ENCODE data around the gene MFN2. TPM values are rescaled to one million over a fixed set of nuclear protein-coding genes. Genes with fewer than 3 reads are reported as not detected.

The MFN2 gene
- polyA plus RNA-seq, 1 donor from 2014 or later, result 64.9 TPM

DNA sequence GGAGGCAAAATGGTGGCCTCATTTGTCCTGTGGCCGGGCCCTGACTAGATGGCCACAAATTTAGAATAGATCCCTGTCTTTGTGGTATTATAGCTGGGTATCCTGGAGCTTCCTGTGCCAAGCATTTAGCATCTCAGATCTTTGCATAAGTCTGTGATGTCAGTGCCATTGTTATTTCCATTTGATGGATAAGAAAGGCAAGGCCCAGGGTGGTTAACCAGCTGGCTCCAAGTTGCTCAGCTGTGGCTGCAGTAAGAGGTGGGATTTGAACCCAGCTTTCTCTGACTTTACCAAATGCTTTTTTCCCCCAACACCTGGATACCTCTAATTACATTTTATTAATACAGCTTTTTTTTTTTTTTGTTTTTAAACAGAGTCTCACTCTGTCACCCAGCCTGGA lies 71.1 kb downstream of the MFN2 start:
- H3K79me2 ChIP-seq (replicated peaks; ENCODE audit: insufficient read depth, low read length), result no peaks in the 10 kb centered on the region
- no peaks in the 10 kb centered on the region for H3K9me3 ChIP-seq (ENCODE audit: low read length)
- no peak overlapping the region for H3K4me3 ChIP-seq (ENCODE audit: low read length)
- TF ChIP-seq CTCF (IDR thresholded peaks at IDR 0.05; ENCODE audit: poor library complexity, severe bottlenecking), result no peak
- no peak for TF ChIP-seq TAF1 (IDR thresholded peaks at IDR 0.05; ENCODE audit: low read depth)
- no peak for TF ChIP-seq EP300 (conservative IDR thresholded peaks at IDR 0.05; ENCODE audit: poor library complexity, severe bottlenecking)
- TF ChIP-seq POLR2AphosphoS5 (IDR thresholded peaks at IDR 0.05), result no peak
- TF ChIP-seq EZH2 (IDR thresholded peaks at IDR 0.05; ENCODE audit: borderline replicate concordance, insufficient read depth, low read length, poor library complexity, severe bottlenecking), result no peak
- TF ChIP-seq RAD21 (conservative IDR thresholded peaks at IDR 0.05), result no peak
- TF ChIP-seq MXI1 (conservative IDR thresholded peaks at IDR 0.05; ENCODE audit: poor library complexity, severe bottlenecking), result no peak
- TF ChIP-seq REST (IDR thresholded peaks at IDR 0.05; ENCODE audit: borderline replicate concordance), result no peak
- TF ChIP-seq SMC3 (conservative IDR thresholded peaks at IDR 0.05; ENCODE audit: poor library complexity), result no peak
- H3K9me2 ChIP-seq (ENCODE audit: insufficient read depth, low read length), result no peaks in the 10 kb centered on the region
- H4K20me1 ChIP-seq (ENCODE audit: insufficient read depth), result no peaks in the 10 kb centered on the region
- no peaks in the 10 kb centered on the region for H3K27me3 ChIP-seq (ENCODE audit: insufficient read depth, low read depth, low read length)
- no peak overlapping the region for H3K9ac ChIP-seq (ENCODE audit: low read length)
- no peak overlapping the region for H3K4me2 ChIP-seq (ENCODE audit: low read length)
- no peaks in the 10 kb centered on the region for H3K36me3 ChIP-seq (ENCODE audit: insufficient read depth, low read length)
- H2AFZ ChIP-seq (ENCODE audit: low read depth, low read length), result no peak overlapping the region
- H3K27ac ChIP-seq (ENCODE audit: low read length), result no peak overlapping the region
- H3F3A ChIP-seq (ENCODE audit: insufficient read depth, low read length, poor library complexity, severe bottlenecking), result no peaks in the 10 kb centered on the region

DNA sequence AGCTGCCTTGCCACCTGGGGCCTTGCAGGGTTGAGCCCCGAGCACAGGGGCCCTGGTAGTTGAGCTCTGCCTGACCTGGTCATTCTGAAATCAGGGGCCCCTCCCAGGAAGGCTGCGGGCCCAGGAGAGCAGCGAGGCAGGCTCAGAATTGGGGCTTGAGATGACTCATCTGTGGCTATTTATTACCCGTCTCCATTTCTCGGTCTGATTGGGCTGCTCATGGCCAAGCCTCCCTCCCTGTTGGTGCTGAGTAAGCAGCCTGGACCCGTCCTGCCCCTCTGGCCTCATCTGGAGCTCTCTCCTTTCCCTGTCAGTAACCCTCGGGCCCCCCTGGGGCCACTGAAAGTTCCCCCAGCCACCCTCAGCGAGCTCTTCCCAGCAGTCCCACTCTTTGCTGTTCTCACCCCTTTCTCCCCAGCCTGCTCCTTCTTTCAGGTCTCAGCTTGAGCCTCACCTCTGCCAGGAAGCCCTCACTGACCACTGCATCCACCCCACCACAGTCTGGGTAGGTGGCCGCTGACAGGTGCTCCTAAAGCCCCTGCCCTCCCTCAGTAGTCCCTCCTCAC lies 71.8 kb downstream of the MFN2 start:
- Histone ChIP-seq H3K27me3 (ENCODE audit: insufficient read depth, low read depth, low read length) (no peaks in the 10 kb centered on the region), H3K79me2 (replicated peaks; ENCODE audit: insufficient read depth, low read length) (no peaks in the 10 kb centered on the region), H3F3A (ENCODE audit: insufficient read depth, low read length, poor library complexity, severe bottlenecking) (no peaks in the 10 kb centered on the region), H3K9ac (ENCODE audit: low read length) (no peak overlapping the region), H3K4me3 (ENCODE audit: low read length) (no peak overlapping the region), H3K4me2 (ENCODE audit: low read length) (no peak overlapping the region), H3K27ac (ENCODE audit: low read length) (no peak overlapping the region), H2AFZ (ENCODE audit: low read depth, low read length) (no peak overlapping the region), H3K9me3 (ENCODE audit: low read length) (no peaks in the 10 kb centered on the region), H4K20me1 (ENCODE audit: insufficient read depth) (no peaks in the 10 kb centered on the region), H3K36me3 (ENCODE audit: insufficient read depth, low read length) (no peaks in the 10 kb centered on the region), H3K9me2 (ENCODE audit: insufficient read depth, low read length) (no peaks in the 10 kb centered on the region)
- TF ChIP-seq MXI1 (conservative IDR thresholded peaks at IDR 0.05; ENCODE audit: poor library complexity, severe bottlenecking) (no peak), RAD21 (conservative IDR thresholded peaks at IDR 0.05) (no peak)

Data from neural cell (in vitro differentiated cells).